NOMO-1 (cell line): ENCODE results near the gene STAMBP.
"Not testable (repeated sequence)": the region's sequence is repeated elsewhere in the genome, so short reads cannot be mapped to it uniquely, and the experiment has no call there.

ENCODE experiments used
- DNase-seq, 2 experiments: peaks; one replicate each; lab custom pipeline; 2025; ENCODE audit not compliant: unreplicated experiment in 2 of 2; lab: John Stamatoyannopoulos, UW

Gene STAMBP

DNA sequence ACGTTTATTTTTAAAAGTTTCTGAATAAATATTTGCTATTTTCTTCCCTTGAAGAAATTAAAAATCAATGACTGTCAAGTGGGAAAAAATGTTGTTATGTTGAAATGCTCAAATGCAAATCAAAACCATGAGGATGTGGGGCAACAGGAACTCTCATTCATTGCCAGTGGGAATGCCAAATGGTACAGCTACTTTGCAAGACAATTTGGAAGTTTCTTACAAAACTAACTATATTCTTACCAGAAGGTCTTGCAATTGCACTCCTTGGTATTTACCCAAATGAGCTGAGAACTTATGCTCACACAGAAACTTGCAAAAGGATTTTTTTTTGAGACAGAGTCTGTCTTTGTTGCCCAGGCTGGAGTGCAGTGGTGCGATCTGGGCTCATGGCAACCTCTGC is 56.6 kb downstream of the STAMBP start:
- no peak for DNase-seq

GRCh38 chr2:73886357-73886756 is 57.6 kb downstream of the STAMBP start:
- no peak for DNase-seq

- DNase-seq: not testable (repeated sequence)
Observed at GRCh38 chr2:73887596-73888353, 59.0 kb downstream of the STAMBP start.

GRCh38 chr2:73888388-73888787 is 59.6 kb downstream of the STAMBP start:
- DNase-seq: no peak

- DNase-seq: no peak
Observed at GRCh38 chr2:73889206-73889605, 60.4 kb downstream of the STAMBP start.

GRCh38 chr2:73890301-73891092 is 61.7 kb downstream of the STAMBP start:
- DNase-seq: no peak

GRCh38 chr2:73891276-73891901 is 62.6 kb downstream of the STAMBP start:
- no peak for DNase-seq

DNA sequence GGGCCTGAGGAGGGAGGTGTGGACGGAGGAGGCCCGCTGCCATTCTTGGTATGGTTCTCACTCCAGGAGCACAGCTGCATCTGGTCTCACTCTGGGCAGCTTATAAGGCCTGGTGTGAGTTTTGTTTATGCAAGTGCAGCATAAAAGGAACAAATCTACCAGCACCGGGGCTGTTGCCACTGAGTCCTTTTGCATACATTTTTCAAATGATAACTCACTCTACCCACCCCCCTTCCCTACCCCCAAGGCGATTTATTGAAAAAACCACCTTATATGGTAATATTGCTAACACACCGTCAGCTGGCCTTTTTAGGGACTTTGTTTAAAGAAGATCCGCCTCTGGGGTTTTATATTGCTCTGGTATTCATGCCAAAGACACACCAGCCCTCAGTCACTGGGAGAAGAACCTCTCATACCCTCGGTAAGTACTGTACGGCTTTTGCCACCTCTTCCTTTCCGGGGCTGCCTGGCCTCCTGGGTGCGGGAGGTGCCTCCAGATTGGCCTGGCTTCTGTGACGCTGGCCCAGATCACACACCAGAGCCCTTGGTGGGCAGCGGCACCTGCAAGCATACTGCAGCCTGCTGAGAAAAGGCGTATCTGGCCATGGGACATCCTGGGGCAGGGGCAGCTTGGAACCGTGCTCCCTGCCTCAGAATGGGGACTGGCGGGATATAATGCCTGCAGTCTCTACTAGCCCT is 64.0 kb downstream of the STAMBP start, which contains the start of gene ACTG2:
Gene ACTG2, plus strand, starts transcription at position 378 of the 699 bp plus-strand sequence. CDS start 8,304 bp downstream, outside the sequence.
- DNase-seq: no peak

GRCh38 chr2:73893764-73894474 is 65.2 kb downstream of the STAMBP start:
- no peak for DNase-seq

- DNase-seq: no peak
Observed at GRCh38 chr2:73894475-73894850, 65.7 kb downstream of the STAMBP start.

- DNase-seq: no peak
Observed at GRCh38 chr2:73894877-73895276, 66.1 kb downstream of the STAMBP start.

DNA sequence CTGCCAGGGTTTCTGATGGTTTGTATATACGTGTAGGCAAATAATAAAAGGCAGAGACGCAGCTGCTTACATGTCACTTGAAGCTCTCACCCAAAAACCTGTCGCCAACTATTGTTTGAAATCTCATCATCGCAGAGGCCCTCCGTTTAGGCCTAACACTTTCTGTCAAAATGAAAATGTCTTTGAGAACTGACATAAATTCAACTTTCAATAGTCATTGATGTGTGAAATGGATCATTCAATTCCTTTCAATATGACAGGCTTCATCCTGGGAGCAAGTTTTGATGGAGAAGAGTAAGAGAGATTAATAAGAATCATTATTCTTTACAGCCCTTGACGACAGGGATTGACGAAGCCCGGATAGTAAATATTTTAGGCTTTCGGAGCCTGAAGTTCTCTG is 66.7 kb downstream of the STAMBP start:
- DNase-seq: no peak

- DNase-seq: no peak
Observed at GRCh38 chr2:73896362-73897239, 67.8 kb downstream of the STAMBP start.

GRCh38 chr2:73897240-73897583 is 68.5 kb downstream of the STAMBP start:
- DNase-seq: no peak

GRCh38 chr2:73897934-73898333 is 69.2 kb downstream of the STAMBP start:
- DNase-seq: no peak

GRCh38 chr2:73899801-73900336 is 71.1 kb downstream of the STAMBP start:
- DNase-seq: no peak

- DNase-seq: no peak
Observed at GRCh38 chr2:73901143-73901542, 72.4 kb downstream of the STAMBP start.

DNA sequence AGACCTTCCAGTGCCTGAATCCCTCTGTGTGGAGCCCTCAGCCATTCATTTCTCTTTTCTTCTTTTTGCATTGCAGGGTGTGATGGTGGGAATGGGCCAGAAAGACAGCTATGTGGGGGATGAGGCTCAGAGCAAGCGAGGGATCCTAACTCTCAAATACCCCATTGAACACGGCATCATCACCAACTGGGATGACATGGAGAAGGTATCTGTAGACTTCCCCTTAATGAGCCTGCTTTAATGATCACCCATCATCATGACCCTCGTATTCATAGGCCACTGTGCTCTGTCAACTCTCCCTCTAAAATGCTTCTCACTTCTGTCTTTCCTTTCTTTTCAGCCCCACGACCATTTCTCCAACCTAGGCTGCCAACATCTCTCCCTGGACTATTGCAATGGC is 73.5 kb downstream of the STAMBP start:
- no peak for DNase-seq

DNA sequence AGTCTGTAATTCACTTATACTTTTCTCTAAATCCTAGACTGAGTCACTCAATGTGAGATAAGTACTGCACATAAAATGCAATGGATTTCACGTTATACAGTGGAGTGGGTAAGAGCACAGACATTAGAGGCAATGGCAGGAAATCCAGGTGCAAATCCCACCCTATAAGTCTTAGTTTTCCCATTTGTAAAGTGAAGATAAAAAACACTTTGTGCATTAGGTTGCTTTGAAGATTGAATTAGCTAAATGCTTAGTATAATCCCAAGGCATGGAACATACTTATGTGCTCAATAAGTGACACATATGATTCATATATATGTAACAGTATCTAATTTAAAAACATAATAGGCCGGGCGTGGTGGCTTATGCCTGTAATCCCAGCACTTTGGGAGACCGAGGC is 74.6 kb downstream of the STAMBP start:
- DNase-seq: no peak
